K562 (cell line): ENCODE measurements around the gene IGFBP7. TPM values are rescaled to one million over a fixed set of nuclear protein-coding genes. Genes with fewer than 3 reads are reported as not detected.
A peak's percentile ranks its signal among the peaks of the same experiment; 100 is the strongest.

Experiments used
- ATAC-seq: fragments of 200-7000 bp; cut with Tn5 transposase; 3 replicates; pipeline ENCODE4 v1.9.1; 2020; ENCODE audit warnings: moderate library complexity
- BruUV-seq: library from RNA; stranded (reverse); fragments of 400-500 nt; replicated peaks from 2 replicates; lab custom pipeline; 2021; lab: Mats Ljungman, UMichigan
- CTCF ChIA-PET: fragments of 300-600 bp; formaldehyde crosslinking; extraction: SDS; loops from one replicate; lab custom pipeline; 2021; ENCODE audit warnings: low intra/inter-chr PET ratio; lab: Yijun Ruan, JAX
- POLR2A ChIA-PET: fragments of 300-600, 350-650 bp; sonication (Branson Sonifier 250); formaldehyde crosslinking; extraction: SDS; loops from one replicate; lab custom pipeline; 2021; ENCODE audit warnings: antibody characterized with exemption, inconsistent platforms; lab: Yijun Ruan, JAX
- DNase-seq, 4 experiments: peaks; one replicate each; pipeline versions ENCODE4 v3.0.0 to v3.0.0-alpha.2; 2011 to 2018; ENCODE audit warnings: low spot score in 3 of 4, mixed read lengths in 3 of 4; ENCODE audit errors: extremely low read depth in 1 of 4
- FAIRE-seq: peaks from 2 replicates; lab custom pipeline; 2011; peaks lifted over from hg19 to GRCh38; lab: Jason Lieb, UNC
- H2AFZ ChIP-seq: 2 replicates; pipeline ENCODE4 v1.6.0; 2011; ENCODE audit warnings: low read depth, low read length, control low read depth, inconsistent platforms
- H3K27ac ChIP-seq: fragments of 200-600 bp; 3 replicates; pipeline ENCODE4 v1.8.0; 2011; ENCODE audit warnings: low read depth, mild to moderate bottlenecking, control low read depth, inconsistent platforms, low read length, moderate library complexity, mixed read lengths; ENCODE audit errors: extremely low read depth
- H3K27me3 ChIP-seq, 2 experiments: fragments of 300-600 bp in 1 of 2; 2 replicates in 1 of 2; 3 replicates in 1 of 2; pipeline versions ENCODE4 v1.6.0 to v1.8.0; 2011; ENCODE audit warnings: inconsistent platforms in 2 of 2, low read length in 2 of 2, mild to moderate bottlenecking in 1 of 2, mixed read lengths in 1 of 2, moderate library complexity in 1 of 2; ENCODE audit not compliant: control insufficient read depth in 2 of 2, insufficient read depth in 2 of 2
- H3K36me3 ChIP-seq: fragments of 300-600 bp; 3 replicates; pipeline ENCODE4 v1.8.0; 2011; ENCODE audit warnings: mild to moderate bottlenecking, low read length, inconsistent platforms; ENCODE audit not compliant: control insufficient read depth, insufficient read depth
- H3K4me1 ChIP-seq, 2 experiments: fragments of 200-600 bp in 1 of 2; replicated peaks in 1 of 2; 2 replicates in 1 of 2; 3 replicates in 1 of 2; pipeline versions ENCODE4 v1.5.1 to v1.8.0; 2011; ENCODE audit warnings: inconsistent platforms in 2 of 2, low read length in 2 of 2, mild to moderate bottlenecking in 1 of 2, mixed read lengths in 1 of 2, moderate library complexity in 1 of 2; ENCODE audit not compliant: control insufficient read depth in 2 of 2, insufficient read depth in 2 of 2
- H3K4me2 ChIP-seq: 2 replicates; pipeline ENCODE4 v1.6.1; 2011; ENCODE audit warnings: low read length, control low read depth, inconsistent platforms, mixed read lengths; ENCODE audit not compliant: insufficient read depth
- H3K4me3 ChIP-seq: fragments of 200-600 bp; sonication (generic), shearing (Covaris generic); 2 replicates; pipeline ENCODE4 v1.5.1; 2016; ENCODE audit warnings: control low read depth, inconsistent platforms
- H3K79me2 ChIP-seq: fragments of 200-600 bp; 3 replicates; pipeline ENCODE4 v1.8.0; 2011; ENCODE audit warnings: low read length, inconsistent platforms; ENCODE audit not compliant: control insufficient read depth, insufficient read depth
- H3K9ac ChIP-seq, 2 experiments: 2 replicates each; pipeline versions ENCODE4 v1.6.0 to v1.6.1; 2011; ENCODE audit warnings: low read depth in 2 of 2, low read length in 2 of 2, control low read depth in 1 of 2, inconsistent platforms in 1 of 2, mild to moderate bottlenecking in 1 of 2, mixed read lengths in 1 of 2; ENCODE audit not compliant: insufficient read depth in 1 of 2
- H3K9me1 ChIP-seq: one replicate; pipeline ENCODE4 v1.6.0; 2011; ENCODE audit warnings: inconsistent platforms, mild to moderate bottlenecking, low read length, moderate library complexity; ENCODE audit not compliant: control insufficient read depth, insufficient read depth
- H3K9me3 ChIP-seq: replicated peaks from 2 replicates; pipeline ENCODE4 v1.5.1; 2011; ENCODE audit warnings: low read depth, low read length, inconsistent platforms; ENCODE audit not compliant: control insufficient read depth, insufficient read depth
- H4K20me1 ChIP-seq: replicated peaks from 2 replicates; pipeline ENCODE4 v1.6.1; 2011; ENCODE audit warnings: low read length, inconsistent platforms, mixed read lengths; ENCODE audit not compliant: control insufficient read depth, insufficient read depth
- PBX2 ChIP-seq, 2 experiments: IDR thresholded peaks in 1 of 2; conservative IDR thresholded peaks in 1 of 2; 2 replicates each; pipeline ENCODE4 v1.6.1; 2016; ENCODE audit warnings: low read depth in 2 of 2, mild to moderate bottlenecking in 1 of 2, missing compliant biosample characterization in 1 of 2, missing genetic modification characterization in 1 of 2, moderate library complexity in 1 of 2
- PHF20 ChIP-seq: fragments of 450-650 bp; IDR thresholded peaks from 2 replicates; pipeline ENCODE4 v1.6.1; 2018; ENCODE audit not compliant: partially characterized antibody
- U2AF2 ChIP-seq: fragments of 200-400 bp; formaldehyde crosslinking; optimal IDR thresholded peaks from 2 replicates; pipeline ENCODE3; 2017; ENCODE audit warnings: low read depth, mild to moderate bottlenecking, low read length
- ZNF253 ChIP-seq: fragments of 250-450 bp; sonication (Bioruptor Pico); conservative IDR thresholded peaks from 2 replicates; pipeline ENCODE4 v1.6.1; 2021; ENCODE audit warnings: mild to moderate bottlenecking
- WGBS: fragments of 100-300 bp; shearing (Covaris generic); methylation state at CpG from one replicate; pipeline ENCODE4 v1.1.6; 2016; ENCODE audit warnings: low coverage, mixed read lengths; ENCODE audit not compliant: insufficient coverage; ENCODE audit errors: missing lambda C conversion rate; 5-methylcytosine and 5-hydroxymethylcytosine counted together
- in situ Hi-C: fragments of 300-500 bp; cut with MboI; formaldehyde crosslinking; loops from 4 replicates; pipeline ENCODE4 v1.15.0; 2018; ENCODE audit warnings: inconsistent platforms, mixed read lengths
- intact Hi-C: fragments of 100-400 bp; cut with micrococcal nuclease; formaldehyde crosslinking; loops from 2 replicates; pipeline ENCODE4 v1.14.2; 2022
- polyA plus RNA-seq, 8 experiments: library from polyadenylated mRNA; depleted of rRNA in 4 of 8; stranded (reverse) in 5 of 8; unstranded in 3 of 8; fragments of >200 nt; fragmentation: Nextera tagmentation in 2 of 8; fragmentation: Illumina TruSeq in 1 of 8; extraction: Ambion mirVana in 2 of 8; extraction: Trizol in 1 of 8; gene quantifications; 2 replicates each; pipeline versions ENCODE4 v1.2.1 to v1.2.3, GENCODE V29; 2011 to 2014; ENCODE audit warnings: inconsistent platforms in 1 of 8, missing spikeins in 1 of 8
- total RNA-seq, 7 experiments: library from RNA; depleted of rRNA in 6 of 7; stranded (reverse); fragments of >200 nt in 6 of 7; fragmentation: Illumina TruSeq in 2 of 7; extraction: Trizol in 2 of 7; gene quantifications; 2 replicates each; pipeline versions ENCODE4 v1.2.1 to v1.2.3, GENCODE V29; 2011 to 2021; ENCODE audit warnings: low replicate concordance in 1 of 7
- TF ChIP-seq, protein P1 (sequence below): fragments of 450-650 bp; IDR thresholded peaks from 2 replicates; pipeline ENCODE4 v1.7.1; 2018; ENCODE audit warnings: mild to moderate bottlenecking, low read depth; ENCODE audit not compliant: partially characterized antibody

Gene IGFBP7
- total and polyA plus RNA-seq, 9 of the 15 experiments (the other 6 are each of a cell fraction or from before 2014, with no cell fraction given), result 0.27 to 0.49 (median 0.29) TPM; not detected in 6

- TF ChIP-seq, protein P1, sequence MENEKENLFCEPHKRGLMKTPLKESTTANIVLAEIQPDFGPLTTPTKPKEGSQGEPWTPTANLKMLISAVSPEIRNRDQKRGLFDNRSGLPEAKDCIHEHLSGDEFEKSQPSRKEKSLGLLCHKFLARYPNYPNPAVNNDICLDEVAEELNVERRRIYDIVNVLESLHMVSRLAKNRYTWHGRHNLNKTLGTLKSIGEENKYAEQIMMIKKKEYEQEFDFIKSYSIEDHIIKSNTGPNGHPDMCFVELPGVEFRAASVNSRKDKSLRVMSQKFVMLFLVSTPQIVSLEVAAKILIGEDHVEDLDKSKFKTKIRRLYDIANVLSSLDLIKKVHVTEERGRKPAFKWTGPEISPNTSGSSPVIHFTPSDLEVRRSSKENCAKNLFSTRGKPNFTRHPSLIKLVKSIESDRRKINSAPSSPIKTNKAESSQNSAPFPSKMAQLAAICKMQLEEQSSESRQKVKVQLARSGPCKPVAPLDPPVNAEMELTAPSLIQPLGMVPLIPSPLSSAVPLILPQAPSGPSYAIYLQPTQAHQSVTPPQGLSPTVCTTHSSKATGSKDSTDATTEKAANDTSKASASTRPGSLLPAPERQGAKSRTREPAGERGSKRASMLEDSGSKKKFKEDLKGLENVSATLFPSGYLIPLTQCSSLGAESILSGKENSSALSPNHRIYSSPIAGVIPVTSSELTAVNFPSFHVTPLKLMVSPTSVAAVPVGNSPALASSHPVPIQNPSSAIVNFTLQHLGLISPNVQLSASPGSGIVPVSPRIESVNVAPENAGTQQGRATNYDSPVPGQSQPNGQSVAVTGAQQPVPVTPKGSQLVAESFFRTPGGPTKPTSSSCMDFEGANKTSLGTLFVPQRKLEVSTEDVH, result no peak
- no peak for TF ChIP-seq PHF20
Measured at GRCh38 chr4:57080781-57081650, 29.2 kb downstream of the IGFBP7 start (continued).

DNA sequence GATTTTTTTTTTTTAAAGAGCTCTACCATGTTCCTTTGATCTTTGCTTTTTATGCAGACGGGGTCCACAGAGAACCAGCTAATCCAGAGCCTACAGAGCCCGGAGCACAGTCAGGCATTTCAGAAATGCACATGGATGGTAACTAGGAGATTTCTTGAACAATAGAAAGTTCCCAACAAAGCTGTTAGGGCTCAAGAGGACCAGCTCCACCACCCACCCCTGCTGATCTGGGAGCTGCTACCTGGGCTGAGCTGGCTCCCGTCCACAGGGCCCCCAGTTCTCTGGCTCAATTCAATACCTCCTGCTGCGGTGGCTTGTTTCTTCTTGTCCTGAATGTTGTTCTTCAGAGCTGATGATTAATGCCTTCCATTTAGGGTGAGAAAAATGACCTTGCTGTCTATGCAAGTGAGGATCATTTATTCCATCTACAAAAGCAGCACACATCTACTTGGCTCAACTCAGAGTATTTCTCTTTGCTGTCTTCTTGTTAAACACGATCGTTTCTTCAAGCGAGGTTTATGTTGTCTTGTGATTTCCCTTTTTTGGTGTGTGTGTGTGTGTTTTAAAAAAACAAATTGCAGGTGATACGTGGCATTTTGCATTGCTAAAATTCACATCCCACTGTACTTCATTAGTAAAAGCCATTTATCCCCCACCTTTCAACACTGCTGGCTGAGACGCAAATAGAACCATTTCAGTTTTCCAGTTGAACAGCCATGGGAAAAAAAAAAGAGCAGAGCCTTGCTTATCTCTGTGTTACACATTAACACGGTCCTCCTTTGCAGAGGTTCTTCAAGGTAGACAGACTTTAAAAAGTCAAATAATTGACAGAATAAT is 31.3 kb downstream of the IGFBP7 start:
- ATAC-seq, result no peak; the same call in 2 of the 3 replicates
- no peaks in the 10 kb centered on the region for H4K20me1 ChIP-seq
- intact Hi-C loops, result no loop called here
- in situ Hi-C loops, result no loop called here
- no peak overlapping the region for H2AFZ ChIP-seq
- no peaks in the 10 kb centered on the region for H3K4me1 ChIP-seq
- H3K27ac ChIP-seq, result no peak overlapping the region
- H3K27me3 ChIP-seq, result peaks cover 0 to 4% of the 10 kb centered on the region in 2 experiments; a peak in 1 of 5 replicates
- ChIA-PET POLR2A (interaction anchor here (0.8 kb wide), 1 partner anchor 140 kb away, joined by 3 read pairs; no protein-coding TSS in a partner anchor), CTCF (no interaction called here)
- no peaks in the 10 kb centered on the region for H3K9me1 ChIP-seq
- TF ChIP-seq ZNF253 (CRISPR knock-in tag), result no peak
- no peak for TF ChIP-seq PBX2 (CRISPR knock-in tag; IDR thresholded peaks at IDR 0.05; ENCODE audit: low read depth)
- TF ChIP-seq PBX2 (tag; conservative IDR thresholded peaks at IDR 0.05; ENCODE audit: low read depth), result peak; percentile 37; the same call in 1 of the 2 replicates
- TF ChIP-seq U2AF2, result no peak
- no TSS peak for BruUV-seq
- no peaks in the 10 kb centered on the region for H3K9me3 ChIP-seq
- no peak overlapping the region for H3K4me3 ChIP-seq
- no peaks in the 10 kb centered on the region for H3K36me3 ChIP-seq
- no peak for DNase-seq
- WGBS, result 2% methylated on average over 10 of the region's 10 CpGs
- no peak overlapping the region for H3K4me2 ChIP-seq
- H3K79me2 ChIP-seq, result no peaks in the 10 kb centered on the region
- H3K9ac ChIP-seq, result no peak overlapping the region
- FAIRE-seq, result peak; percentile 11
